HL-60 (cell line): Measurements from ENCODE around the gene SH3BP4.

Source experiments
- DNase-seq, 2 experiments: peaks; one replicate each; pipeline ENCODE4 v3.0.0-alpha.2; 2010 to 2020; ENCODE audit warnings: low read depth in 1 of 2, low spot score in 1 of 2
- H3K27ac ChIP-seq: fragments of 250-450 bp; sonication (Bioruptor Pico); replicated peaks from 2 replicates; pipeline ENCODE4 v1.5.1; 2020; ENCODE audit warnings: mild to moderate bottlenecking, moderate library complexity
- H3K27me3 ChIP-seq: fragments of 250-450 bp; sonication (Bioruptor Pico); 2 replicates; pipeline ENCODE4 v1.5.1; 2021; ENCODE audit warnings: mild to moderate bottlenecking, moderate library complexity; ENCODE audit not compliant: insufficient read depth, poor library complexity, severe bottlenecking
- H3K4me3 ChIP-seq: replicated peaks from 2 replicates; pipeline ENCODE4 v1.5.1; 2011; ENCODE audit warnings: mild to moderate bottlenecking, control low read depth, low read length; ENCODE audit not compliant: insufficient read depth
- CTCF ChIP-seq: IDR thresholded peaks from one replicate; pipeline ENCODE4 v1.5.1; 2011; ENCODE audit warnings: low read length, control low read depth, inconsistent platforms; ENCODE audit not compliant: insufficient read depth
- GABPA ChIP-seq: IDR thresholded peaks from 2 replicates; pipeline ENCODE4 v1.6.1; 2012; ENCODE audit warnings: low read depth
- POLR2AphosphoS5 ChIP-seq: IDR thresholded peaks from 2 replicates; pipeline ENCODE4 v1.6.1; 2012; ENCODE audit warnings: low read depth
- SPI1 ChIP-seq: IDR thresholded peaks from 2 replicates; pipeline ENCODE4 v1.6.1; 2012; ENCODE audit warnings: low read depth, mild to moderate bottlenecking, borderline replicate concordance
- TF ChIP-seq, protein P1 (sequence below): IDR thresholded peaks from 2 replicates; pipeline ENCODE4 v1.6.1; 2012; ENCODE audit warnings: low read depth; ENCODE audit not compliant: insufficient replicate concordance

The SH3BP4 gene

GRCh38 chr2:235066490-235066889 is 114.7 kb downstream of the SH3BP4 start:
- no peak overlapping the region for H3K4me3 ChIP-seq
- H3K27me3 ChIP-seq = no peaks in the 10 kb centered on the region
- no peak overlapping the region for H3K27ac ChIP-seq
- TF ChIP-seq POLR2AphosphoS5 (no peak), GABPA (no peak), CTCF (no peak), SPI1 (no peak)
- TF ChIP-seq, protein P1, sequence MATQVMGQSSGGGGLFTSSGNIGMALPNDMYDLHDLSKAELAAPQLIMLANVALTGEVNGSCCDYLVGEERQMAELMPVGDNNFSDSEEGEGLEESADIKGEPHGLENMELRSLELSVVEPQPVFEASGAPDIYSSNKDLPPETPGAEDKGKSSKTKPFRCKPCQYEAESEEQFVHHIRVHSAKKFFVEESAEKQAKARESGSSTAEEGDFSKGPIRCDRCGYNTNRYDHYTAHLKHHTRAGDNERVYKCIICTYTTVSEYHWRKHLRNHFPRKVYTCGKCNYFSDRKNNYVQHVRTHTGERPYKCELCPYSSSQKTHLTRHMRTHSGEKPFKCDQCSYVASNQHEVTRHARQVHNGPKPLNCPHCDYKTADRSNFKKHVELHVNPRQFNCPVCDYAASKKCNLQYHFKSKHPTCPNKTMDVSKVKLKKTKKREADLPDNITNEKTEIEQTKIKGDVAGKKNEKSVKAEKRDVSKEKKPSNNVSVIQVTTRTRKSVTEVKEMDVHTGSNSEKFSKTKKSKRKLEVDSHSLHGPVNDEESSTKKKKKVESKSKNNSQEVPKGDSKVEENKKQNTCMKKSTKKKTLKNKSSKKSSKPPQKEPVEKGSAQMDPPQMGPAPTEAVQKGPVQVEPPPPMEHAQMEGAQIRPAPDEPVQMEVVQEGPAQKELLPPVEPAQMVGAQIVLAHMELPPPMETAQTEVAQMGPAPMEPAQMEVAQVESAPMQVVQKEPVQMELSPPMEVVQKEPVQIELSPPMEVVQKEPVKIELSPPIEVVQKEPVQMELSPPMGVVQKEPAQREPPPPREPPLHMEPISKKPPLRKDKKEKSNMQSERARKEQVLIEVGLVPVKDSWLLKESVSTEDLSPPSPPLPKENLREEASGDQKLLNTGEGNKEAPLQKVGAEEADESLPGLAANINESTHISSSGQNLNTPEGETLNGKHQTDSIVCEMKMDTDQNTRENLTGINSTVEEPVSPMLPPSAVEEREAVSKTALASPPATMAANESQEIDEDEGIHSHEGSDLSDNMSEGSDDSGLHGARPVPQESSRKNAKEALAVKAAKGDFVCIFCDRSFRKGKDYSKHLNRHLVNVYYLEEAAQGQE = no peak
- DNase-seq = no peak

- DNase-seq = no peak
- TF ChIP-seq, protein P1 = no peak
- TF ChIP-seq POLR2AphosphoS5 (no peak), GABPA (no peak), CTCF (no peak), SPI1 (no peak)
Observed at GRCh38 chr2:235066895-235067294, 115.1 kb downstream of the SH3BP4 start.

DNA sequence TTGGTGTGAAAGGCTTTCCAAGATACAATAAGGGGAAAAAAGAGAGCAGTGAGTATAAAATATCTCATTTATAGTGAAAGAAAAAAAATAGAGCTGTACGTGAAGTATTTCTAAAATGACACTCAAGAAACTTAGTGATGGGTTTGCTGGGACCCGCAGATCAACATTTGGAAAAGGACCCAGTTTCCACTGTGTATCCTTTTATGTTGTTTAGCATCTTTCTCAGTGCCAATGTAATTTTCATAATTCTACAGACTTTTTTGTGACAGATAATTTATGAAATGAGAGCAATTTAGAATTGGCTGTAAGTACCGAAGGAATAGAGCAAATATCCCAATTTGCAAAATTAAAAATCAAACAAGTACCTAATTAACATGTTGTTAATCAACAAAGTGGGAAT is 116.9 kb downstream of the SH3BP4 start:
- no peak for DNase-seq
- H3K4me3 ChIP-seq = no peak overlapping the region
- no peaks in the 10 kb centered on the region for H3K27me3 ChIP-seq
- no peak for TF ChIP-seq SPI1
- TF ChIP-seq POLR2AphosphoS5 = no peak
- TF ChIP-seq CTCF = no peak
- no peak for TF ChIP-seq GABPA
- TF ChIP-seq, protein P1 = no peak
- H3K27ac ChIP-seq = no peak overlapping the region

More at GRCh38 chr2:235066895-235067294, 115.1 kb downstream of the SH3BP4 start:
- no peak overlapping the region for H3K27ac ChIP-seq
- H3K4me3 ChIP-seq = no peak overlapping the region
- H3K27me3 ChIP-seq = no peaks in the 10 kb centered on the region
